Stimulated activated CD8-positive, alpha-beta memory T cell treated with anti-CD3 and anti-CD28 coated beads, Interleukin-7, amount 100 ng/mL, for 24 hours (primary cell): ENCODE data around the gene TRPC6.
"Not testable (repeated sequence)": the region's sequence is repeated elsewhere in the genome, so short reads cannot be mapped to it uniquely, and the experiment has no call there.

Experiments
- DNase-seq: peaks from one replicate; pipeline ENCODE4 v3.0.0-alpha.2; 2020; ENCODE audit warnings: low read depth

The TRPC6 gene

GRCh38 chr11:101521821-101522220 is 62.0 kb downstream of the TRPC6 start:
- DNase-seq: no peak

- no peak for DNase-seq
These were observed 67.3 kb downstream of the TRPC6 start for GRCh38 chr11:101516546-101516945.

DNA sequence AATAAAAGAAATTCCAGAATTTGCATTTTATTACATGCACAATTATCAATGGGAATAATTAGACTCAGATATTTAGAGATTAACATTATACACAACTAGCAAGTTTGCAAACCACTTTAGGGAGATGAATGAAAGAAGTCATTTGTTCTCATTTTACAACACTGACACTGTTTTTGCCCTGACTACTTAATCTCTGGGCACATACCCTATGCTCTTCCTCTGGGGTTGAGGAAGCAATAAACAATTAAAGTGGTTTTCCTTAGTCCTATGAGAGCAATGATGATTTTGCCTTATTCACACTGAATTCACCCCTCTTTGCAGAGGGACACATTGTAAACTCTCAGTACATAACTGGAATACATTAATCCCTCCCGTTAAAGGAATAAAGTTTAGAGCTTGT is 72.7 kb downstream of the TRPC6 start:
- DNase-seq: no peak

DNA sequence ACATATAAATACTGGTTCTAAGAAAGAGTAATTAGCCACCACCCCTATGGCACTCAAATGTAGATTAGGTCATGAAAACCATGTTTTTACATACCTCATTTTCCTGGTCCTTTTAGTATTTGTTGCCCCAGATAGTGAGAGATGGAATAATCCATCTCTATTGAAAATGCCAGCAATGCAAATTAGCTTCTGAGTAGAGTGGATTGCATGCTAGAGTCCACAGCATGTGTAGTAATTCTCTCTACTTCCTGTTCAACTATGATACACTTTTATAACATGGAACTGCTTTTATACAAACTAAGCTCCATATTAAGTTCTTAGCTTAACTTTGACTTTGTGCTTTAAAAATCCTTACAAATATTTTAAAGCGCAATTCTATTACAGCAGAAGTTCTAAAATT is 73.2 kb downstream of the TRPC6 start:
- no peak for DNase-seq

GRCh38 chr11:101509922-101510321 is 73.9 kb downstream of the TRPC6 start:
- DNase-seq: no peak

- no peak for DNase-seq
These were observed 75.4 kb downstream of the TRPC6 start for GRCh38 chr11:101508370-101508769.

DNA sequence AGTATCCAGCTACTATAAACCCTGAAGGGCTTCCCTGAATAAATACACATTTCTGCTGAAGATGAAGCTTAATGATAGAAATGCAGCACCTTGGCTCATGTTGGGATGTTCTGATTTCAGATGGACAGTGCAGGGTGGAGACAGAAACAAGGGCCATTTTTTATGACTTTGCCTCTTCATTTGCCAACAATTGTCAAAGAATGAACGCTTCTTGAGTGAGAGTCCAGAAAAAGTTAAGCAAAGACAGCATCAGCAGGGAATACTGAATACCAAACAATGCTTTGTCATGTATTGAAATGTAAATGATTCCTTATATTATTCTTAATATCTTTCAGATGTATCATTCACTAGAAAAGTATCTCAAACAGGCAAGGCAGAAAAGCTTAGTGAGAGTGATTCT is 84.9 kb downstream of the TRPC6 start:
- no peak for DNase-seq

- no peak for DNase-seq
These were observed 86.5 kb downstream of the TRPC6 start for GRCh38 chr11:101497291-101497690.

GRCh38 chr11:101487775-101488174 is 96.0 kb downstream of the TRPC6 start:
- DNase-seq: no peak

- DNase-seq: no peak
These were observed 101.2 kb downstream of the TRPC6 start for GRCh38 chr11:101482556-101483124.

- no peak for DNase-seq
These were observed 105.0 kb downstream of the TRPC6 start for GRCh38 chr11:101478587-101479369.

- DNase-seq: no peak
These were observed 105.9 kb downstream of the TRPC6 start for GRCh38 chr11:101477926-101478325.

DNA sequence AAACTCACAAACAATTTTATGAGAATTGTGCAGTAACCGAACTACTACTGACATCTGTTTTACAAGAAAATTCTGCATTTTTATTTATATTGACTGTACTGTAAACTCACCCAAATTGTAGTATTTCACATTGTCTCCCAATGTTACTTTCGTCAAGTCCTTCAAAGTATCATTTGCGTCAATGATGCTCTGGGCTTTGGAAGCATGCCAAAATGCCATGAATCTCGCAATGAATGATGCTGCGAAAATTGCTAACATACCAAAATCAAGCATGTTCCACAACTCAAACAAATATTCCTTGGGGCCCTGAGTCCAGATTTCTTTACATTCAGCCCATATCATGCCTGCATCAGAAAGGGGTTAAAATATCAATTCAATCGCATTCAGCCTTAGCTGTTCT is 107.6 kb downstream of the TRPC6 start:
- no peak for DNase-seq

DNA sequence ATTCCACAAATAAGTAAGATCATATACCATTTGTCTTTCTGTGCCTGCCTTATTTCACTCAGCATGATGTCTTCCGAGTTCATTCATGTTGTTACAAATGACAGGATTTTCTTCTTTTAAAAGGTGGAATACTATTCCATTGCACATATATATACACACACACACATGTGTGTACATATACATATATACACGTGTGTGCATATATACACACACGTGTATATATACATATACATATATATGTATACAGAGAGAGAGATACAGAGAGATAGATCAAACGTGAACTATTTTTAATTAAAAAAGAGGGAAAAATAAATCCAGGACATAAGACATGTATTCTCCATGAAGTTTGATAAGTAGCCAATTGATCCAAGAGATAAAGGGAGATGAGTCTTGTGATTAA is 108.1 kb downstream of the TRPC6 start:
- no peak for DNase-seq

- no peak for DNase-seq
These were observed 109.1 kb downstream of the TRPC6 start for GRCh38 chr11:101474666-101475065.

- DNase-seq: no peak
These were observed 112.8 kb downstream of the TRPC6 start for GRCh38 chr11:101470881-101471520.

DNA sequence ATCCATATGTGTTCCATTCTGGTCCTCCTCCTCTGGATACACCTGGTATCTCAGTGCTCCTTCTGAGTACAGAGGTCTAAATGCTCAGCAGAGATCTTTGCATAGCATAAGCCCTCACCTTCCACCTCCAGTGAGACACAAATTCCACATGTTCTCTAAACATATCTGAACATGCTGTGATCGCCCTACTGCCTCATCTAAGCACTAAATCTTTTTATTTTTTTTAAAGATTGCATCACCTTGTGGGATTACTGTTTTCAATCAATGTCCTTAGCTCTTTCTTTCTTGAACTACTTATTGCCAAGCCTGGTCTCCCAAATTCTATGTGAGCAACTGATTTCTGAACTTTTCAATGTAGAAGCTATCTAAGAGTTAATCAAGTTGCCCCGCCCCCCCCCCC is 113.4 kb downstream of the TRPC6 start:
- no peak for DNase-seq

- no peak for DNase-seq
These were observed 117.5 kb downstream of the TRPC6 start for GRCh38 chr11:101466352-101466751.

DNA sequence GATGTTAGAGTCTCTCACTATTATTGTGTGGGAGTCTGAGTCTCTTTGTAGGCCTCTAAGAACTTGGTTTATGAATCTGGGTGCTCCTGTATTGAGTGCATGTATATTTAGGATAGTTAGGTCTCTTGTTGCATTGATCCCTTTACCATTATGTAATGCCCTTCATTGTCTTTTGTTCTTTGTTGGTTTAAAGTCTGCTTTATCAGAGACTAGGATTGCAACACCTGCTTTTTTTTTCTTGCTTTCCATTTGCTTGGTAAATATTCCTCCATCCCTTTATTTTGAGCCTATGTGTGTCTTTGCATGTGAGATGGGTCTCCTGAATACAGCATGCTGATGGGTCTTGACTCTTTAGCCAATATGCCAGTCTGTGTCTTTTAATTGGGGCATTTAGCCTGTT is 119.4 kb downstream of the TRPC6 start:
- DNase-seq: not testable (repeated sequence)

GRCh38 chr11:101459020-101459419 is 124.8 kb downstream of the TRPC6 start:
- no peak for DNase-seq

DNA sequence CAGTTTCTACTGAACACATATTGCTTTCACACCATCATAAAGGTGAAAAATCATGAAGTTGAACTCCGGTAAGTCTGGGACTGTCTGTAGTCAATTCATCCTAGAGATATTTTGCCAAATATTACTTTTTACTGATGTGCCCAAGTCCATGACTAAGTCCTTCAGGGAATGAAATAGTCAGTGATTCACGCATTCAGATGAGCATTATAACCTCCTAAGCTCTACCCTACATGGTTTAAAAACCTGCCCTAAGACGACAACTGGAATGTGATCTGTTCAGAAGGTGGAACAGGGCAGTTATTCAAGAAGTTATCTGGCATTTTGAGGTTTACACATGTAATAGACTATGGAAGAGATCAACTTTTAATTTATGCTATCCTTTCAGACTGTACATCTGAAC is 125.6 kb downstream of the TRPC6 start:
- DNase-seq: no peak

DNA sequence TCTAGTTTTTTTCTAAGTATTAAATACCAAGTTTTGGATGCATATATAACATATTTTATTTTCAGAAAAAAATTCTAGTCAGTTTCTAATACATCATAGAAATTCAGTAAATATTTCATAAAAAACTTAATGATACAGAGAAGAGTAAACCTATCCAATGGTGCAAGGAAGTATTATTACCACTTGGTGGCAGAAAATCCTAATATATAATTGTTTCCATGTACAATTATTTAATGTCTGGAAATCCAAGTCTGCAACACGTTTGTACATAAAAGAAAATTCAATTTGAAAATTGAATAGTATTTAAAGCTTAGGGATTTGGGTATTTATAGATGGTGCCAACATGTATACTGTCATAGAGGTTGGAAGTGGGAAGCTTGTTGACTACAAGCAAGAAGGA is 127.0 kb downstream of the TRPC6 start:
- DNase-seq: no peak

GRCh38 chr11:101453682-101454081 is 130.1 kb downstream of the TRPC6 start:
- no peak for DNase-seq
